Epithelial cell of prostate (primary cell): ENCODE measurements around the gene OSBPL3.

Experiments
- DNase-seq: peaks from one replicate; pipeline ENCODE4 v3.0.0-alpha.2; 2011; ENCODE audit warnings: low read depth, low spot score
- H3K27ac ChIP-seq: fragments of 450-650 bp; 2 replicates; pipeline ENCODE4 v1.5.1; 2017; ENCODE audit warnings: mild to moderate bottlenecking

Gene OSBPL3

GRCh38 chr7:24959735-24960485 lies 20.1 kb downstream of the OSBPL3 start:
- no peak overlapping the region for H3K27ac ChIP-seq
- DNase-seq, result no peak

GRCh38 chr7:24958399-24958798 lies 21.6 kb downstream of the OSBPL3 start:
- no peak overlapping the region for H3K27ac ChIP-seq
- no peak for DNase-seq

GRCh38 chr7:24956021-24956420 lies 24.0 kb downstream of the OSBPL3 start:
- H3K27ac ChIP-seq, result no peak overlapping the region
- no peak for DNase-seq

GRCh38 chr7:24955313-24955712 lies 24.7 kb downstream of the OSBPL3 start:
- no peak overlapping the region for H3K27ac ChIP-seq
- no peak for DNase-seq

- no peak for DNase-seq
- H3K27ac ChIP-seq, result no peak overlapping the region
Measured at GRCh38 chr7:24952464-24952863, 27.5 kb downstream of the OSBPL3 start.

GRCh38 chr7:24951441-24951980 lies 28.5 kb downstream of the OSBPL3 start:
- no peak overlapping the region for H3K27ac ChIP-seq
- DNase-seq, result no peak

GRCh38 chr7:24949884-24950283 lies 30.1 kb downstream of the OSBPL3 start:
- no peak for DNase-seq
- H3K27ac ChIP-seq, result no peak overlapping the region

GRCh38 chr7:24948739-24949138 lies 31.2 kb downstream of the OSBPL3 start:
- no peak overlapping the region for H3K27ac ChIP-seq
- no peak for DNase-seq

- H3K27ac ChIP-seq, result no peak overlapping the region
- DNase-seq, result no peak
Measured at GRCh38 chr7:24946467-24946866, 33.5 kb downstream of the OSBPL3 start.

- no peak for DNase-seq
- H3K27ac ChIP-seq, result no peak overlapping the region
Measured at GRCh38 chr7:24945899-24946298, 34.1 kb downstream of the OSBPL3 start.

- no peak overlapping the region for H3K27ac ChIP-seq
- no peak for DNase-seq
Measured at GRCh38 chr7:24943096-24943948, 36.7 kb downstream of the OSBPL3 start.

GRCh38 chr7:24942226-24942625 lies 37.8 kb downstream of the OSBPL3 start:
- DNase-seq, result no peak
- no peak overlapping the region for H3K27ac ChIP-seq

- DNase-seq, result no peak
- H3K27ac ChIP-seq, result no peak overlapping the region
Measured at GRCh38 chr7:24939416-24939815, 40.6 kb downstream of the OSBPL3 start.

GRCh38 chr7:24936121-24936824 lies 43.7 kb downstream of the OSBPL3 start:
- H3K27ac ChIP-seq, result no peak overlapping the region

GRCh38 chr7:24933298-24933697 lies 46.7 kb downstream of the OSBPL3 start:
- no peak overlapping the region for H3K27ac ChIP-seq

More at GRCh38 chr7:24936121-24936824, 43.7 kb downstream of the OSBPL3 start:
- no peak for DNase-seq

GRCh38 chr7:24932815-24933214 lies 47.2 kb downstream of the OSBPL3 start:
- no peak for DNase-seq
- no peak overlapping the region for H3K27ac ChIP-seq

More at GRCh38 chr7:24933298-24933697, 46.7 kb downstream of the OSBPL3 start:
- DNase-seq, result no peak

GRCh38 chr7:24932389-24932788 lies 47.6 kb downstream of the OSBPL3 start:
- H3K27ac ChIP-seq, result no peak overlapping the region
- no peak for DNase-seq

GRCh38 chr7:24931844-24932243 lies 48.1 kb downstream of the OSBPL3 start:
- H3K27ac ChIP-seq, result no peak overlapping the region
- DNase-seq, result no peak

- DNase-seq, result no peak
- H3K27ac ChIP-seq, result no peak overlapping the region
Measured at GRCh38 chr7:24930856-24931255, 49.1 kb downstream of the OSBPL3 start.
